ENCODE data around the gene TIPIN. TPM values are rescaled to one million over a fixed set of nuclear protein-coding genes. Genes with fewer than 3 reads are reported as not detected.

Gene TIPIN
- total and polyA plus RNA-seq, 3 donors from 2014 or later: 20.7 to 36.8 (median 31.7) TPM

- DNase-seq: no peak
- Histone ChIP-seq H3K27me3 (no peaks in the 10 kb centered on the region), H3K36me3 (ENCODE audit: low read depth, missing control alignments) (no peaks in the 10 kb centered on the region), H3K4me3 (no peak overlapping the region), H3K4me1 (peaks cover 10% of the 10 kb centered on the region), H3K9me3 (no peaks in the 10 kb centered on the region), H3K27ac (no peak overlapping the region)
- intact Hi-C loops (cut with DNase I; ENCODE audit: low total_unique reads): no loop called here
- WGBS, 2 donors: 87 to 98% methylated on average over 3 of the region's 3 CpGs
- TF ChIP-seq POLR2A (IDR thresholded peaks at IDR 0.05): no peak
- TF ChIP-seq, protein P1, sequence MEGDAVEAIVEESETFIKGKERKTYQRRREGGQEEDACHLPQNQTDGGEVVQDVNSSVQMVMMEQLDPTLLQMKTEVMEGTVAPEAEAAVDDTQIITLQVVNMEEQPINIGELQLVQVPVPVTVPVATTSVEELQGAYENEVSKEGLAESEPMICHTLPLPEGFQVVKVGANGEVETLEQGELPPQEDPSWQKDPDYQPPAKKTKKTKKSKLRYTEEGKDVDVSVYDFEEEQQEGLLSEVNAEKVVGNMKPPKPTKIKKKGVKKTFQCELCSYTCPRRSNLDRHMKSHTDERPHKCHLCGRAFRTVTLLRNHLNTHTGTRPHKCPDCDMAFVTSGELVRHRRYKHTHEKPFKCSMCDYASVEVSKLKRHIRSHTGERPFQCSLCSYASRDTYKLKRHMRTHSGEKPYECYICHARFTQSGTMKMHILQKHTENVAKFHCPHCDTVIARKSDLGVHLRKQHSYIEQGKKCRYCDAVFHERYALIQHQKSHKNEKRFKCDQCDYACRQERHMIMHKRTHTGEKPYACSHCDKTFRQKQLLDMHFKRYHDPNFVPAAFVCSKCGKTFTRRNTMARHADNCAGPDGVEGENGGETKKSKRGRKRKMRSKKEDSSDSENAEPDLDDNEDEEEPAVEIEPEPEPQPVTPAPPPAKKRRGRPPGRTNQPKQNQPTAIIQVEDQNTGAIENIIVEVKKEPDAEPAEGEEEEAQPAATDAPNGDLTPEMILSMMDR (IDR thresholded peaks at IDR 0.05): no peak
Observed at GRCh38 chr15:66290007-66290406, 66.5 kb downstream of the TIPIN start.

- no peak for TF ChIP-seq POLR2A (IDR thresholded peaks at IDR 0.05)
- TF ChIP-seq, protein P1 (IDR thresholded peaks at IDR 0.05): no peak
- intact Hi-C loops (cut with DNase I; ENCODE audit: low total_unique reads): loop anchor here (10.0 kb wide), 1 partner anchor 304 kb away; no protein-coding TSS in a partner anchor
- WGBS, 2 donors: 81 to 84% methylated on average over 6 of the region's 6 CpGs
Observed at GRCh38 chr15:66288551-66289185, 67.8 kb downstream of the TIPIN start.

DNA sequence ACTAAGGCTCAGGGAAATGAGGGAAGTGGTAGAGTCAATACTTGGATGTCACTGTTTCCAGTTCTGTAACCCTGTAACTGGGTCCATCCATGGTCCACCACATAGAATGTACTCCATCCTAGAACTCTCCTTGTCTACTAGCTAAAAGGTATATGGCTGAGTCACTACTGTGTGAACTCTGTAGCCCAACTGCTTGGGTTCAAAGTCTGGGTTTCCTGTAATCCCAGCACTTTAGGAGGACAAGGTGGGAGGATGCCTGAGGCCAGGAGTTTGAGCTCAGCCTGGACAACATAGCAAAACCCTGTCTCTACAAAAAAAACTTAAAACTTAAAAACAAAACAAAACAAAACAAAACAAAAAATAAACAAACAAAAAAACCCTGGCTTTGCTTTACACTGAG, 68.4 kb downstream of the TIPIN start:
- Histone ChIP-seq H3K27me3 (no peaks in the 10 kb centered on the region), H3K9me3 (no peaks in the 10 kb centered on the region), H3K4me3 (no peak overlapping the region), H3K27ac (no peak overlapping the region), H3K36me3 (ENCODE audit: low read depth, missing control alignments) (no peaks in the 10 kb centered on the region), H3K4me1 (peaks cover 3% of the 10 kb centered on the region)
- intact Hi-C loops (cut with DNase I; ENCODE audit: low total_unique reads): loop anchor here (10.0 kb wide), 1 partner anchor 303 kb away; no protein-coding TSS in a partner anchor
- no peak for DNase-seq
- TF ChIP-seq POLR2A (IDR thresholded peaks at IDR 0.05): no peak
- TF ChIP-seq, protein P1 (IDR thresholded peaks at IDR 0.05): no peak

More at GRCh38 chr15:66288551-66289185, 67.8 kb downstream of the TIPIN start:
- Histone ChIP-seq H3K36me3 (ENCODE audit: low read depth, missing control alignments) (no peaks in the 10 kb centered on the region), H3K4me3 (no peak overlapping the region), H3K27ac (no peak overlapping the region), H3K9me3 (no peaks in the 10 kb centered on the region), H3K27me3 (no peaks in the 10 kb centered on the region), H3K4me1 (peaks cover 3% of the 10 kb centered on the region)
- no peak for DNase-seq

DNA sequence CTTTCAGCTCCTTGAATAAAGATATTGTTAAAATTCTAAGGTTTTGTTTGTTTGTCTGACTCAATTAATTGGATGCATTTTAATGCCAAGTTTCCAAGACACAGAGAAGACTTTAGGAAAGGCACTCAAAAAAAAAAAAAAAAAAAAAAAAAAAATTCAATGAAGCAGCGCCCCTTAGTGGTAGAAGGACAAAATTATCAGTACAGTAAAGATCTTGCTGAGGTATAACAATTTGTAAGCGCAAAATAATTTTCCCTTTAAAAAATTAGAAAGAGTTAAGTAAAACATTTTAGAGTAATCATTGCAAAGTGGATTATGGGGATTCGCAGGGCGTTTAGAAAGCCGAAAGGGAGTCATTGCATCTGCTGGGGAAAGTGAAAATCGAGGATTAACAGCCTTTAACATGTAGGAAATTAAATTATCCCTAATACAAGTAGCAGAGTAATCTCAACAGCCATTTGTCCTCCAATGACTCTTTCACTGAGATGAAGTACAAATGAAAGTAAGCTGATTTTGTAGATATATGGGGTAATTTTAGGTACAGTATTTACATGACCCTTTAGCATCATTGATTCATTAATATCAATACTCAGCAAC, 68.9 kb downstream of the TIPIN start:
- H3K4me1 ChIP-seq: peaks cover 3% of the 10 kb centered on the region
- no peak for DNase-seq
- H3K36me3 ChIP-seq (ENCODE audit: low read depth, missing control alignments): no peaks in the 10 kb centered on the region
- no peaks in the 10 kb centered on the region for H3K9me3 ChIP-seq
- no peaks in the 10 kb centered on the region for H3K27me3 ChIP-seq
- intact Hi-C loops (cut with DNase I; ENCODE audit: low total_unique reads): loop anchor here (10.0 kb wide), 1 partner anchor 303 kb away; no protein-coding TSS in a partner anchor
- WGBS, 2 donors: 25 to 36% methylated on average over 6 of the region's 6 CpGs
- no peak overlapping the region for H3K27ac ChIP-seq
- H3K4me3 ChIP-seq: no peak overlapping the region
- TF ChIP-seq POLR2A (IDR thresholded peaks at IDR 0.05): no peak
- TF ChIP-seq, protein P1 (IDR thresholded peaks at IDR 0.05): peak in 2 of 3 experiments; percentile 32 to 62

Small RNA genes within 50 kb of the gene (small RNA-seq; reads per million reads assigned to genes)
- gene RF00019: 0 reads per million in 2 donors
- gene SCARNA14: 7.9 to 14.2 reads per million in 2 donors

Other genes starting within 250 kb of the TIPIN start
- gene MEGF11, start 102.9 kb downstream of the TIPIN start, total RNA-seq: 1 to 10 TPM; 4.5 to 8.6 TPM
- gene MEGF11, start 102.9 kb downstream of the TIPIN start, polyA plus RNA-seq (ENCODE audit: insufficient read depth, low read depth, low replicate concordance): 18.7 TPM
- 10 to 100 TPM; 48.7 to 51.8 TPM for gene DIS3L, start 63.1 kb downstream of the TIPIN start, total RNA-seq
- gene DIS3L, start 63.1 kb downstream of the TIPIN start, polyA plus RNA-seq (ENCODE audit: insufficient read depth, low read depth, low replicate concordance): 46.3 TPM
- gene MAP2K1, start 30.2 kb upstream of the TIPIN start, total RNA-seq: 10 to 100 TPM; 27.6 to 29.6 TPM
- gene MAP2K1, start 30.2 kb upstream of the TIPIN start, polyA plus RNA-seq (ENCODE audit: insufficient read depth, low read depth, low replicate concordance): 26.1 TPM
- gene SNAPC5, start 141.1 kb upstream of the TIPIN start, total RNA-seq: 10 to 100 TPM; 30.7 to 45.4 TPM
- gene SNAPC5, start 141.1 kb upstream of the TIPIN start, polyA plus RNA-seq (ENCODE audit: insufficient read depth, low read depth, low replicate concordance): 73.9 TPM
- gene RPL4, start 148.2 kb upstream of the TIPIN start, total RNA-seq: 1,000 to 10,000 TPM in 1 of 2 donors, 100 to 1,000 TPM in 1; 957 to 1,935 TPM
- 1,584 TPM for gene RPL4, start 148.2 kb upstream of the TIPIN start, polyA plus RNA-seq (ENCODE audit: insufficient read depth, low read depth, low replicate concordance)
- gene ZWILCH, start 148.6 kb upstream of the TIPIN start, total RNA-seq: 10 to 100 TPM; 35.1 to 41.7 TPM
- gene ZWILCH, start 148.6 kb upstream of the TIPIN start, polyA plus RNA-seq (ENCODE audit: insufficient read depth, low read depth, low replicate concordance): 77.5 TPM
- under 1 TPM in 1 of 2 donors, not detected in 1; 0.19 TPM for gene LCTL, start 209.3 kb upstream of the TIPIN start, total RNA-seq
- gene LCTL, start 209.3 kb upstream of the TIPIN start, polyA plus RNA-seq (ENCODE audit: insufficient read depth, low read depth, low replicate concordance): 0.16 TPM